CD4-positive, alpha-beta memory T cell (primary cell): ENCODE measurements around the gene AFTPH. TPM values are rescaled to one million over a fixed set of nuclear protein-coding genes. Genes with fewer than 3 reads are reported as not detected.
A peak's percentile ranks its signal among the peaks of the same experiment; 100 is the strongest.

ENCODE experiments used
- CTCF ChIA-PET: fragments of 350-600 bp; sonication (Branson Sonifier 250); formaldehyde crosslinking; loops from one replicate; lab custom pipeline; 2021; ENCODE audit warnings: inconsistent platforms; ENCODE audit not compliant: partially characterized antibody; lab: Charles Lee
- POLR2A ChIA-PET: fragments of 350-600 bp; sonication (Branson Sonifier 250); formaldehyde crosslinking; loops from one replicate; lab custom pipeline; 2021; ENCODE audit not compliant: partially characterized antibody; lab: Charles Lee
- DNase-seq, 5 donors: peaks; one replicate each; pipeline versions ENCODE4 v3.0.0 to v3.0.0-alpha.2; 2020 to 2022; ENCODE audit warnings: mixed read lengths in 1 of 5
- H3K27ac ChIP-seq: one replicate; pipeline ENCODE4 v1.7.0; 2013; ENCODE audit warnings: low read depth, low read length
- H3K27me3 ChIP-seq: 2 replicates; pipeline ENCODE4 v1.7.0; 2013; ENCODE audit warnings: mild to moderate bottlenecking, low read length, moderate library complexity; ENCODE audit not compliant: insufficient read depth
- H3K36me3 ChIP-seq: 2 replicates; pipeline ENCODE4 v1.7.0; 2013; ENCODE audit warnings: mild to moderate bottlenecking, low read length, moderate library complexity; ENCODE audit not compliant: insufficient read depth
- H3K4me1 ChIP-seq: 2 replicates; pipeline ENCODE4 v1.7.0; 2013; ENCODE audit warnings: mild to moderate bottlenecking, low read length, moderate library complexity; ENCODE audit not compliant: insufficient read depth
- H3K4me3 ChIP-seq, 2 donors: one replicate each; pipeline ENCODE4 v1.7.0; 2013; ENCODE audit warnings: low read length in 2 of 2, mild to moderate bottlenecking in 1 of 2
- H3K9me3 ChIP-seq, 2 donors: one replicate each; pipeline ENCODE4 v1.7.0; 2013; ENCODE audit warnings: low read length in 2 of 2, control low read depth in 1 of 2; ENCODE audit not compliant: control insufficient read depth in 1 of 2
- H3K27ac Mint-ChIP-seq, 7 donors: one replicate each; pipeline ENCODE4 v1.8.0; 2020 to 2021; ENCODE audit warnings: mixed read lengths in 7 of 7, mild to moderate bottlenecking in 6 of 7, inconsistent platforms in 3 of 7, moderate library complexity in 3 of 7
- H3K27me3 Mint-ChIP-seq, 2 donors: one replicate each; pipeline ENCODE4 v1.8.0; 2020 to 2021; ENCODE audit warnings: mixed read lengths in 2 of 2
- H3K36me3 Mint-ChIP-seq, 2 donors: one replicate each; pipeline ENCODE4 v1.8.0; 2020 to 2021; ENCODE audit warnings: mixed read lengths in 2 of 2, inconsistent platforms in 1 of 2, mild to moderate bottlenecking in 1 of 2
- H3K4me1 Mint-ChIP-seq, 4 donors: one replicate each; pipeline ENCODE4 v1.8.0; 2020 to 2021; ENCODE audit warnings: mixed read lengths in 4 of 4, mild to moderate bottlenecking in 1 of 4
- H3K4me3 Mint-ChIP-seq, 8 donors: one replicate each; pipeline ENCODE4 v1.8.0; 2020 to 2021; ENCODE audit warnings: mixed read lengths in 8 of 8, mild to moderate bottlenecking in 7 of 8, moderate library complexity in 6 of 8, inconsistent platforms in 3 of 8
- H3K9me3 Mint-ChIP-seq, 8 donors: one replicate each; pipeline ENCODE4 v1.8.0; 2020 to 2021; ENCODE audit warnings: mixed read lengths in 8 of 8, mild to moderate bottlenecking in 5 of 8, inconsistent platforms in 3 of 8, moderate library complexity in 1 of 8
- intact Hi-C: fragments of 100-400 bp; cut with micrococcal nuclease; formaldehyde crosslinking; loops from one replicate; pipeline ENCODE4 v1.15.1; 2023
- polyA plus RNA-seq, 2 donors: library from polyadenylated mRNA; unstranded; fragments of 300-500 nt; fragmentation: Illumina TruSeq; gene quantifications; one replicate each; pipeline ENCODE4 v1.2.3, GENCODE V29; 2021
- total RNA-seq, 2 experiments: library from RNA; stranded (reverse); gene quantifications; one replicate each; pipeline ENCODE4 v1.2.3, GENCODE V29; 2021

AFTPH gene
- total and polyA plus RNA-seq, 4 experiments from 2014 or later = 22.8 to 48.9 (median 38.7) TPM

GRCh38 chr2:64635976-64636911, 112.1 kb downstream of the AFTPH start:
- Mint-ChIP-seq H3K4me3 (peak overlapping the region in 5 of 8 donors; percentile 26 to 68 (median 49)), H3K4me1 (peaks cover 30 to 50% (median 34%) of the 10 kb centered on the region in 4 donors), H3K27me3 (no peaks in the 10 kb centered on the region), H3K36me3 (peaks cover 31 to 37% of the 10 kb centered on the region in 2 donors), H3K27ac (peak overlapping the region; percentile 15 to 88 (median 75)), H3K9me3 (no peaks in the 10 kb centered on the region)
- Histone ChIP-seq H3K27ac (no peak overlapping the region), H3K4me1 (peaks cover 28% of the 10 kb centered on the region), H3K4me3 (no peak overlapping the region), H3K9me3 (no peaks in the 10 kb centered on the region), H3K27me3 (no peaks in the 10 kb centered on the region), H3K36me3 (peaks cover 33% of the 10 kb centered on the region)
- CTCF ChIA-PET = interaction anchor here (1.2 to 4.6 kb wide), 2 partner anchors 10 to 113 kb away, joined by 3 to 38 read pairs; no protein-coding TSS in a partner anchor
- intact Hi-C loops = no loop called here
- POLR2A ChIA-PET = interaction anchor here (1.0 to 1.5 kb wide), 3 partner anchors 17 to 195 kb away, joined by 3 to 4 read pairs (median 3); partner anchors contain the start of gene SERTAD2
- DNase-seq = no peak

- Histone ChIP-seq H3K27me3 (no peaks in the 10 kb centered on the region), H3K9me3 (no peaks in the 10 kb centered on the region), H3K36me3 (peaks cover 33% of the 10 kb centered on the region), H3K4me1 (peaks cover 28% of the 10 kb centered on the region), H3K27ac (no peak overlapping the region), H3K4me3 (no peak overlapping the region)
- Mint-ChIP-seq H3K9me3 (no peaks in the 10 kb centered on the region), H3K4me1 (peaks cover 33 to 54% (median 38%) of the 10 kb centered on the region in 4 donors), H3K36me3 (peaks cover 34 to 37% of the 10 kb centered on the region in 2 donors), H3K27ac (peak overlapping the region; percentile 9 to 88 (median 69)), H3K4me3 (peak overlapping the region in 5 of 8 donors; percentile 2 to 68 (median 49)), H3K27me3 (no peaks in the 10 kb centered on the region)
- ChIA-PET CTCF (interaction anchor here (0.7 to 4.6 kb wide), 3 partner anchors 9 to 114 kb away, joined by 3 to 38 read pairs (median 4); no protein-coding TSS in a partner anchor), POLR2A (interaction anchor here (1.0 to 1.5 kb wide), 4 partner anchors 14 to 195 kb away, joined by 3 to 5 read pairs (median 4); partner anchors contain the start of gene SERTAD2)
- no peak for DNase-seq
- intact Hi-C loops = no loop called here
Observed at GRCh38 chr2:64637000-64637635, 113.0 kb downstream of the AFTPH start.

- POLR2A ChIA-PET = interaction anchor here (1.3 to 1.5 kb wide), 4 partner anchors 13 to 193 kb away, joined by 3 to 5 read pairs (median 4); partner anchors contain the start of gene SERTAD2
- no peak overlapping the region for H3K4me3 ChIP-seq
- H3K27ac Mint-ChIP-seq = peak overlapping the region; percentile 36 to 90 (median 71)
- intact Hi-C loops = no loop called here
- H3K9me3 ChIP-seq = no peaks in the 10 kb centered on the region
- CTCF ChIA-PET = interaction anchor here (4.6 kb wide), 1 partner anchor 9 kb away, joined by 38 read pairs; no protein-coding TSS in a partner anchor
- peaks cover 37 to 58% (median 41%) of the 10 kb centered on the region in 4 donors for H3K4me1 Mint-ChIP-seq
- no peak for DNase-seq
- H3K36me3 ChIP-seq = peaks cover 32% of the 10 kb centered on the region
- no peaks in the 10 kb centered on the region for H3K27me3 Mint-ChIP-seq
- H3K27ac ChIP-seq = no peak overlapping the region
- H3K9me3 Mint-ChIP-seq = no peaks in the 10 kb centered on the region
- peaks cover 31 to 35% of the 10 kb centered on the region in 2 donors for H3K36me3 Mint-ChIP-seq
- peak overlapping the region in 3 of 8 donors; percentile 22 to 66 (median 47) for H3K4me3 Mint-ChIP-seq
- H3K27me3 ChIP-seq = no peaks in the 10 kb centered on the region
- H3K4me1 ChIP-seq = peaks cover 30% of the 10 kb centered on the region
Observed at GRCh38 chr2:64637931-64638330, 113.8 kb downstream of the AFTPH start.

GRCh38 chr2:64638502-64639120, 114.5 kb downstream of the AFTPH start:
- Mint-ChIP-seq H3K36me3 (peaks cover 27 to 28% of the 10 kb centered on the region in 2 donors), H3K27ac (peak overlapping the region in 4 of 7 donors; percentile 36 to 90 (median 65)), H3K27me3 (no peaks in the 10 kb centered on the region), H3K4me3 (peak overlapping the region in 2 of 8 donors; percentile 14 to 22), H3K4me1 (peaks cover 37 to 64% (median 42%) of the 10 kb centered on the region in 4 donors), H3K9me3 (no peaks in the 10 kb centered on the region)
- H3K4me1 ChIP-seq = peaks cover 30% of the 10 kb centered on the region
- intact Hi-C loops = no loop called here
- ChIA-PET CTCF (interaction anchor here (1.0 to 4.6 kb wide), 5 partner anchors 8 to 229 kb away, joined by 3 to 38 read pairs (median 4); no protein-coding TSS in a partner anchor), POLR2A (interaction anchor here (1.3 to 1.5 kb wide), 2 partner anchors 13 to 193 kb away, joined by 3 to 5 read pairs; no protein-coding TSS in a partner anchor)
- DNase-seq = no peak
- no peaks in the 10 kb centered on the region for H3K27me3 ChIP-seq
- no peak overlapping the region for H3K4me3 ChIP-seq
- peaks cover 26% of the 10 kb centered on the region for H3K36me3 ChIP-seq
- no peak overlapping the region for H3K27ac ChIP-seq
- H3K9me3 ChIP-seq = no peaks in the 10 kb centered on the region

- H3K36me3 Mint-ChIP-seq = peaks cover 19 to 21% of the 10 kb centered on the region in 2 donors
- H3K27ac Mint-ChIP-seq = no peak overlapping the region
- no peak overlapping the region for H3K27ac ChIP-seq
- intact Hi-C loops = no loop called here
- H3K4me3 ChIP-seq = no peak overlapping the region
- H3K4me1 ChIP-seq = peaks cover 40% of the 10 kb centered on the region
- H3K36me3 ChIP-seq = peaks cover 17% of the 10 kb centered on the region
- no peak for DNase-seq
- POLR2A ChIA-PET = no interaction called here
- H3K9me3 ChIP-seq = no peaks in the 10 kb centered on the region
- H3K4me3 Mint-ChIP-seq = no peak overlapping the region
- CTCF ChIA-PET = interaction anchor here (0.8 to 2.1 kb wide), 5 partner anchors 12 to 192 kb away, joined by 3 to 5 read pairs (median 4); partner anchors contain the start of gene SERTAD2
- H3K9me3 Mint-ChIP-seq = no peaks in the 10 kb centered on the region
- peaks cover 41 to 74% (median 51%) of the 10 kb centered on the region in 4 donors for H3K4me1 Mint-ChIP-seq
- H3K27me3 Mint-ChIP-seq = no peaks in the 10 kb centered on the region
- no peaks in the 10 kb centered on the region for H3K27me3 ChIP-seq
Observed at GRCh38 chr2:64639691-64640090, 115.6 kb downstream of the AFTPH start.

- no peaks in the 10 kb centered on the region for H3K9me3 ChIP-seq
- ChIA-PET POLR2A (interaction anchor here (0.8 kb wide), 1 partner anchor 117 kb away, joined by 3 read pairs; the partner anchor contains the start of gene AFTPH), CTCF (interaction anchor here (0.8 to 2.1 kb wide), 3 partner anchors 12 to 15 kb away, joined by 3 to 5 read pairs (median 4); partner anchors contain the start of gene SERTAD2)
- peaks cover 13% of the 10 kb centered on the region for H3K36me3 ChIP-seq
- Mint-ChIP-seq H3K9me3 (no peaks in the 10 kb centered on the region), H3K4me1 (peaks cover 46 to 80% (median 57%) of the 10 kb centered on the region in 4 donors), H3K27ac (peak overlapping the region in 3 of 7 donors; percentile 4 to 42 (median 14)), H3K27me3 (no peaks in the 10 kb centered on the region), H3K4me3 (no peak overlapping the region), H3K36me3 (peaks cover 15% of the 10 kb centered on the region in 2 donors)
- H3K27ac ChIP-seq = no peak overlapping the region
- no peak overlapping the region for H3K4me3 ChIP-seq
- no peaks in the 10 kb centered on the region for H3K27me3 ChIP-seq
- no peak for DNase-seq
- intact Hi-C loops = no loop called here
- H3K4me1 ChIP-seq = peaks cover 47% of the 10 kb centered on the region
Observed at GRCh38 chr2:64640153-64641044, 116.3 kb downstream of the AFTPH start.
